Nephron progenitor cell (in vitro differentiated cells): ENCODE data around the gene KIF16B.

Source experiments
- DNase-seq: peaks from one replicate; pipeline ENCODE4 v3.0.0; 2021
- H3K27ac Mint-ChIP-seq: 2 replicates; pipeline ENCODE4 v1.8.0; 2021; ENCODE audit warnings: mild to moderate bottlenecking, moderate library complexity, mixed read lengths
- H3K27me3 Mint-ChIP-seq: 2 replicates; pipeline ENCODE4 v1.8.0; 2021; ENCODE audit warnings: mild to moderate bottlenecking, low read depth, mixed read lengths; ENCODE audit not compliant: poor library complexity
- H3K36me3 Mint-ChIP-seq: 2 replicates; pipeline ENCODE4 v1.8.0; 2021; ENCODE audit warnings: low read depth, mixed read lengths
- H3K4me1 Mint-ChIP-seq: 2 replicates; pipeline ENCODE4 v1.8.0; 2021; ENCODE audit warnings: mixed read lengths
- H3K4me3 Mint-ChIP-seq: 2 replicates; pipeline ENCODE4 v1.8.0; 2021; ENCODE audit warnings: mild to moderate bottlenecking, moderate library complexity, mixed read lengths
- H3K9me3 Mint-ChIP-seq: 2 replicates; pipeline ENCODE4 v1.8.0; 2021; ENCODE audit warnings: mild to moderate bottlenecking, moderate library complexity, mixed read lengths
- CTCF ChIP-seq: fragments of 200-600 bp; sonication (generic); IDR thresholded peaks from 2 replicates; pipeline ENCODE4 v1.5.0; 2021; ENCODE audit warnings: antibody characterized with exemption

KIF16B gene

GRCh38 chr20:16244892-16245291 is 328.4 kb downstream of the KIF16B start:
- no peaks in the 10 kb centered on the region for H3K4me1 Mint-ChIP-seq
- no peak for DNase-seq
- H3K9me3 Mint-ChIP-seq = peaks cover 7% of the 10 kb centered on the region
- H3K27me3 Mint-ChIP-seq = peaks cover 11% of the 10 kb centered on the region
- TF ChIP-seq CTCF = no peak
- no peak overlapping the region for H3K27ac Mint-ChIP-seq
- no peaks in the 10 kb centered on the region for H3K36me3 Mint-ChIP-seq
- no peak overlapping the region for H3K4me3 Mint-ChIP-seq

GRCh38 chr20:16243470-16243869 is 329.8 kb downstream of the KIF16B start:
- H3K4me3 Mint-ChIP-seq = no peak overlapping the region
- H3K27me3 Mint-ChIP-seq = peaks cover 7% of the 10 kb centered on the region
- no peaks in the 10 kb centered on the region for H3K4me1 Mint-ChIP-seq
- TF ChIP-seq CTCF = no peak
- no peaks in the 10 kb centered on the region for H3K36me3 Mint-ChIP-seq
- no peak for DNase-seq
- no peak overlapping the region for H3K27ac Mint-ChIP-seq
- peaks cover 20% of the 10 kb centered on the region for H3K9me3 Mint-ChIP-seq

GRCh38 chr20:16241911-16242310 is 331.3 kb downstream of the KIF16B start:
- Mint-ChIP-seq H3K27ac (no peak overlapping the region), H3K27me3 (no peaks in the 10 kb centered on the region), H3K36me3 (no peaks in the 10 kb centered on the region), H3K9me3 (peaks cover 31% of the 10 kb centered on the region), H3K4me3 (no peak overlapping the region), H3K4me1 (peaks cover 7% of the 10 kb centered on the region)
- no peak for DNase-seq
- no peak for TF ChIP-seq CTCF

- Mint-ChIP-seq H3K4me3 (no peak overlapping the region), H3K4me1 (peaks cover 20% of the 10 kb centered on the region), H3K27me3 (peaks cover 3% of the 10 kb centered on the region), H3K9me3 (peaks cover 31% of the 10 kb centered on the region), H3K36me3 (no peaks in the 10 kb centered on the region), H3K27ac (no peak overlapping the region)
- DNase-seq = no peak
- no peak for TF ChIP-seq CTCF
These were observed 332.9 kb downstream of the KIF16B start for GRCh38 chr20:16240355-16240754.

GRCh38 chr20:16236589-16237241 is 336.5 kb downstream of the KIF16B start:
- Mint-ChIP-seq H3K36me3 (no peaks in the 10 kb centered on the region), H3K4me3 (no peak overlapping the region), H3K9me3 (peaks cover 34% of the 10 kb centered on the region), H3K27ac (no peak overlapping the region), H3K4me1 (peaks cover 35% of the 10 kb centered on the region), H3K27me3 (peaks cover 3% of the 10 kb centered on the region)
- no peak for DNase-seq
- no peak for TF ChIP-seq CTCF

GRCh38 chr20:16230402-16230801 is 342.8 kb downstream of the KIF16B start:
- TF ChIP-seq CTCF = no peak
- H3K4me3 Mint-ChIP-seq = no peak overlapping the region
- DNase-seq = no peak
- no peaks in the 10 kb centered on the region for H3K36me3 Mint-ChIP-seq
- H3K27me3 Mint-ChIP-seq = peaks cover 3% of the 10 kb centered on the region
- H3K9me3 Mint-ChIP-seq = peaks cover 22% of the 10 kb centered on the region
- H3K4me1 Mint-ChIP-seq = peaks cover 16% of the 10 kb centered on the region
- H3K27ac Mint-ChIP-seq = no peak overlapping the region
